Gastroesophageal sphincter (tissue), 4 donors: Measurements from ENCODE around the gene LRRC1. TPM values are rescaled to one million over a fixed set of nuclear protein-coding genes. Genes with fewer than 3 reads are reported as not detected.

ENCODE experiments used
- ATAC-seq: fragments of 150-250 bp; one replicate; pipeline ENCODE4 v1.9.1; 2016; ENCODE audit warnings: mild to moderate bottlenecking, moderate library complexity
- H3K27ac ChIP-seq, 4 donors: fragments of 200-600 bp; sonication (generic) in 3 of 4; 1 replicate in 3 of 4; 2 replicates in 1 of 4; pipeline ENCODE4 v1.5.1; 2016 to 2019
- H3K27me3 ChIP-seq: fragments of 200-600 bp; sonication (generic); one replicate; pipeline ENCODE4 v1.5.1; 2019
- H3K36me3 ChIP-seq, 2 donors: fragments of 200-600 bp; sonication (generic); one replicate each; pipeline ENCODE4 v1.5.1; 2019; ENCODE audit warnings: control low read depth in 1 of 2
- H3K4me1 ChIP-seq, 3 donors: fragments of 200-600 bp; sonication (generic); 1 replicate in 2 of 3; 2 replicates in 1 of 3; pipeline ENCODE4 v1.5.1; 2016 to 2019; ENCODE audit warnings: control low read depth in 2 of 3
- H3K4me3 ChIP-seq, 2 donors: fragments of 200-600 bp; sonication (generic); one replicate each; pipeline ENCODE4 v1.5.1; 2019; ENCODE audit warnings: mild to moderate bottlenecking in 1 of 2, moderate library complexity in 1 of 2
- H3K9me3 ChIP-seq, 3 donors: fragments of 200-600 bp; sonication (generic); one replicate each; pipeline ENCODE4 v1.5.1; 2017 to 2019; ENCODE audit warnings: control low read depth in 2 of 3
- EP300 ChIP-seq: sonication (generic); formaldehyde crosslinking; IDR thresholded peaks from one replicate; pipeline ENCODE4 v1.6.1; 2017; ENCODE audit warnings: antibody characterized with exemption, mild to moderate bottlenecking
- POLR2A ChIP-seq, 2 donors: fragments of 450-650 bp; IDR thresholded peaks; one replicate each; pipeline ENCODE4 v1.6.1; 2017; ENCODE audit warnings: antibody characterized with exemption in 2 of 2, mild to moderate bottlenecking in 2 of 2, moderate library complexity in 1 of 2
- POLR2AphosphoS5 ChIP-seq: sonication (generic); formaldehyde crosslinking; IDR thresholded peaks from one replicate; pipeline ENCODE4 v1.6.1; 2017; ENCODE audit warnings: antibody characterized with exemption
- WGBS, 2 donors: methylation state at CpG; one replicate each; pipeline ENCODE4 v1.1.5; 2018; ENCODE audit warnings: low coverage in 1 of 2; 5-methylcytosine and 5-hydroxymethylcytosine counted together
- total RNA-seq, 4 donors: library from RNA; depleted of rRNA; stranded (reverse); fragments of >200 nt; gene quantifications; one replicate each; pipeline ENCODE4 v1.1.0, GENCODE V29; 2016
- TF ChIP-seq, protein P1 (sequence below), 4 experiments: fragments of 200-600 bp in 2 of 4; fragments of 450-650 bp in 2 of 4; sonication (generic) in 1 of 4; IDR thresholded peaks; one replicate each; pipeline ENCODE4 v1.5.1; 2017 to 2019; ENCODE audit warnings: antibody characterized with exemption in 4 of 4, mild to moderate bottlenecking in 2 of 4, moderate library complexity in 2 of 4

The LRRC1 gene
- total RNA-seq, 4 donors from 2014 or later = 12.4 to 28.3 (median 15.5) TPM

DNA sequence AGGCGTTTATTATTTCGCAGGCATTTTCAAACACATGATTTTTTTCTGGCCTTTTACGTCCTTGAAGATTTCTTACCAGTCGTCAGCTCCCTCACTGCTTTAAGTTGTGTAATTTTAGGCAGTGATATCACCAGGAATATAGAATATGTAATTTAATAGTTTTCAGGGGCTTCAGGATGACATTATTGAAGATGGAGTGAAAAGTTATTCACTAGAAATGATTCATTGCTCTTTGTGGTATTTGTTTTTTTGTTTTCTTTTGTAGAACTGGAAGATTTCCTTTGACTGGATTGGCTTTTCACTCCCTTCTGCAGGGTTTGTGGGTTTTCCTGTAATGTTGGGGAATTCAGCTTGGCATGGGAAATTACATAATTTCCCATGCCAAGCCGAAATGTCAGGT lies 2.0 kb downstream of the LRRC1 start:
- no peaks in the 10 kb centered on the region for H3K36me3 ChIP-seq
- peak overlapping the region in 2 of 4 donors; percentile 86 to 88 for H3K27ac ChIP-seq
- ATAC-seq = no peak
- H3K4me3 ChIP-seq = peak overlapping the region in 1 of 2 donors; percentile 74
- WGBS, 2 donors = 28 to 31% methylated on average over 4 to 5 of the region's 5 CpGs
- peaks cover 0 to 41% (median 0%) of the 10 kb centered on the region in 3 donors for H3K4me1 ChIP-seq
- no peaks in the 10 kb centered on the region for H3K27me3 ChIP-seq
- no peak for TF ChIP-seq EP300
- TF ChIP-seq POLR2A (IDR thresholded peaks at IDR 0.05) = no peak
- no peak for TF ChIP-seq POLR2AphosphoS5
- TF ChIP-seq, protein P1, sequence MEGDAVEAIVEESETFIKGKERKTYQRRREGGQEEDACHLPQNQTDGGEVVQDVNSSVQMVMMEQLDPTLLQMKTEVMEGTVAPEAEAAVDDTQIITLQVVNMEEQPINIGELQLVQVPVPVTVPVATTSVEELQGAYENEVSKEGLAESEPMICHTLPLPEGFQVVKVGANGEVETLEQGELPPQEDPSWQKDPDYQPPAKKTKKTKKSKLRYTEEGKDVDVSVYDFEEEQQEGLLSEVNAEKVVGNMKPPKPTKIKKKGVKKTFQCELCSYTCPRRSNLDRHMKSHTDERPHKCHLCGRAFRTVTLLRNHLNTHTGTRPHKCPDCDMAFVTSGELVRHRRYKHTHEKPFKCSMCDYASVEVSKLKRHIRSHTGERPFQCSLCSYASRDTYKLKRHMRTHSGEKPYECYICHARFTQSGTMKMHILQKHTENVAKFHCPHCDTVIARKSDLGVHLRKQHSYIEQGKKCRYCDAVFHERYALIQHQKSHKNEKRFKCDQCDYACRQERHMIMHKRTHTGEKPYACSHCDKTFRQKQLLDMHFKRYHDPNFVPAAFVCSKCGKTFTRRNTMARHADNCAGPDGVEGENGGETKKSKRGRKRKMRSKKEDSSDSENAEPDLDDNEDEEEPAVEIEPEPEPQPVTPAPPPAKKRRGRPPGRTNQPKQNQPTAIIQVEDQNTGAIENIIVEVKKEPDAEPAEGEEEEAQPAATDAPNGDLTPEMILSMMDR (IDR thresholded peaks at IDR 0.05) = no peak
- H3K9me3 ChIP-seq = no peaks in the 10 kb centered on the region

DNA sequence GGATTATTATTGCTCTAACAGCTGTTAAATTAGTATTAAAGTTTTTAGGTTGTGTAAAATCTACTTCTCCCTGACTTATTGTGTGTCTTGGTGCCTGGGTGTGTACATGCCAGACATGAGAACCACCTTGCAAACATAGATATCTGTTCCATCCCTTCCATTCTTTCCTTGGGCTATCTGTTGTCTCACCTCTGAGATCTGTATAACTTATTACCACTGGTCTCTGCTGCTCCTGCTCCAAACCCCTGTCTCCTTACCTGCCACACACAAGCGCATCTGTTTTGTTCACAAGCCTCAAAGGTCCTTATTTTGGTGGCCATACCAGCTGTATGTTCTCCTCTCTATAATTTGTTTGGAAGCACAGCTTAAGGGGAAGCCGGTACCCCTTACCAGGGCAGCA lies 2.5 kb downstream of the LRRC1 start:
- H3K27ac ChIP-seq = peak overlapping the region in 1 of 4 donors; percentile 86
- ATAC-seq = no peak
- H3K9me3 ChIP-seq = no peaks in the 10 kb centered on the region
- H3K4me3 ChIP-seq = peak overlapping the region in 1 of 2 donors; percentile 74
- peaks cover 0 to 41% (median 0%) of the 10 kb centered on the region in 3 donors for H3K4me1 ChIP-seq
- no peaks in the 10 kb centered on the region for H3K27me3 ChIP-seq
- no peaks in the 10 kb centered on the region for H3K36me3 ChIP-seq
- TF ChIP-seq EP300 = no peak
- TF ChIP-seq, protein P1 (IDR thresholded peaks at IDR 0.05) = no peak
- no peak for TF ChIP-seq POLR2AphosphoS5
- no peak for TF ChIP-seq POLR2A (IDR thresholded peaks at IDR 0.05)
- WGBS, 2 donors = 100% methylated on average over 1 to 2 of the region's 2 CpGs

DNA sequence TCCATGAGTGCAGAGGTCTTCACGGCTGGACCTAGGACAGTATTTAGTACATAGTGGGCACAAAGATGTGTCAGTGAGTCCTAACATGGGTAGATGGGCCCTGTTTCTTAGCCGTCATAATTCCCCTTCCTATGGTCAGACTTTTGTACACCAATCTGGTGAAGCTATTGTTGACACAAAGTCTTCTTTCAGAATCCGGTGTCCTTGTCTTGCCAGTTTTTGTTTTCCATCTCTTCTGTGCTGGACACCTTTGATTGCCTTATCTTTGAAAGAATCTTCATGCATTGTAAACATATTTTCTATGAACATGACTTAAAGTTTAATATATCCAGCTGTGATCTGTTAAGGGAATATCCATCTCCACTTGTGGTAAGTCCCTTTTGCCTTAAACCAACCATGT lies 4.5 kb downstream of the LRRC1 start:
- Histone ChIP-seq H3K27ac (no peak overlapping the region), H3K4me1 (peaks cover 0 to 40% (median 0%) of the 10 kb centered on the region in 3 donors)

DNA sequence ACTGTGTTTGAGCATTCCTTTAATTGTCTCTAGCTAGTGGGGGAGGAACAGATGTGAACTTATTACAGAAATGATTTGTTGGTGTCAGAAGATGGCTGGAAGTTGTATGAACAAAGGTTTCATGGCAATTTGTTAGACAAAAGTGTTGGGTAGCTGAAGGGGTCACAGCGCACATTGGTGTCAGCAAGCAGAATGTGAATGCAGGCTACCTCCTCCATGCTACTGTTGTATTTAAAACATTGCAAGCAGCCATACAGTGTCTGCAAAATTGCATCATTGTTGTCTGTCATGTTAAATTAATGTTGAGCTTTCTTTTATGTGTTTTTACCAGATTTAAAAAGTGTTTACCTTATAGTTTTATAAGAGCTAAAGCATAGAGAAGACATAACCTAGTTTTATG lies 6.2 kb downstream of the LRRC1 start:
- no peak overlapping the region for H3K27ac ChIP-seq
- no peaks in the 10 kb centered on the region for H3K36me3 ChIP-seq
- no peak overlapping the region for H3K4me3 ChIP-seq
- H3K4me1 ChIP-seq = peaks cover 0 to 40% (median 0%) of the 10 kb centered on the region in 3 donors
- no peak for ATAC-seq
- no peaks in the 10 kb centered on the region for H3K27me3 ChIP-seq
- no peaks in the 10 kb centered on the region for H3K9me3 ChIP-seq
- 90 to 100% methylated on average over 1 of the region's 1 CpG for WGBS, 2 donors
- TF ChIP-seq, protein P1 (IDR thresholded peaks at IDR 0.05) = no peak
- TF ChIP-seq EP300 (no peak), POLR2AphosphoS5 (no peak), POLR2A (IDR thresholded peaks at IDR 0.05) (no peak)

More for the DNA sequence above, 4.5 kb downstream of the LRRC1 start:
- ATAC-seq = no peak
- Histone ChIP-seq H3K4me3 (no peak overlapping the region), H3K27me3 (no peaks in the 10 kb centered on the region), H3K36me3 (no peaks in the 10 kb centered on the region), H3K9me3 (no peaks in the 10 kb centered on the region)
- TF ChIP-seq POLR2AphosphoS5 (no peak), EP300 (no peak), POLR2A (IDR thresholded peaks at IDR 0.05) (no peak)
- TF ChIP-seq, protein P1 (IDR thresholded peaks at IDR 0.05) = no peak
- 97 to 98% methylated on average over 3 of the region's 3 CpGs for WGBS, 2 donors

DNA sequence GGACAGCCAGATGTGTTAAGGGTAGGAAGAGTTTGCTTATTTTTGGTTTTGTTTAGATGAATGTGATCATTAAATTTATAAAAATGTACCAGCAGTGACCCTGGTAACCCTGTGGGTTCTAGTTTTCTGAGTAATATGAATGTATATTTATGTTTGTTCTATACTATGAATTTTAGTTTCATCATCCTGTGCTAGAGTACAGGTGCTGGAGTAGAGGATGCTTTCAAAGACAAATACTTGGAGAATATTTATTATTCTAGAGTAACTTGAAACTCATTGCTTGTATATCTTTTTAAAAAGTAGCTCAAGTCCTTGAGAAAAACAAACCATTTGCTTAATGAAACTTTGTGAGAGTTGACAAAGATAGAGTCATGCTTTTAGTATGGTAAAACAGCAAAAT lies 7.8 kb downstream of the LRRC1 start:
- no peak for ATAC-seq
- Histone ChIP-seq H3K27me3 (no peaks in the 10 kb centered on the region), H3K36me3 (no peaks in the 10 kb centered on the region), H3K9me3 (no peaks in the 10 kb centered on the region), H3K4me3 (no peak overlapping the region), H3K4me1 (peaks cover 0 to 24% (median 0%) of the 10 kb centered on the region in 3 donors), H3K27ac (no peak overlapping the region)
- TF ChIP-seq EP300 = no peak
- TF ChIP-seq POLR2AphosphoS5 = no peak
- no peak for TF ChIP-seq POLR2A (IDR thresholded peaks at IDR 0.05)
- TF ChIP-seq, protein P1 (IDR thresholded peaks at IDR 0.05) = no peak
